Iris pigment epithelial cell (primary cell): ENCODE data around the gene RABGAP1L.
"Not testable (repeated sequence)": the region's sequence is repeated elsewhere in the genome, so short reads cannot be mapped to it uniquely, and the experiment has no call there.

Experiments
- DNase-seq: peaks from one replicate; pipeline ENCODE4 v3.0.0-alpha.2; 2011; ENCODE audit warnings: low read depth

RABGAP1L gene

GRCh38 chr1:174297351-174297750 is 138.0 kb downstream of the RABGAP1L start:
- no peak for DNase-seq

GRCh38 chr1:174301295-174302077 is 142.2 kb downstream of the RABGAP1L start:
- no peak for DNase-seq

GRCh38 chr1:174308604-174309003 is 149.3 kb downstream of the RABGAP1L start:
- no peak for DNase-seq

GRCh38 chr1:174309490-174309889 is 150.2 kb downstream of the RABGAP1L start:
- no peak for DNase-seq

- no peak for DNase-seq
These were observed 155.1 kb downstream of the RABGAP1L start for GRCh38 chr1:174314433-174314832.

- DNase-seq = no peak
These were observed 155.9 kb downstream of the RABGAP1L start for GRCh38 chr1:174315239-174315638.

- DNase-seq = not testable (repeated sequence)
These were observed 161.6 kb downstream of the RABGAP1L start for GRCh38 chr1:174320897-174321296.

GRCh38 chr1:174322202-174322862 is 163.0 kb downstream of the RABGAP1L start:
- no peak for DNase-seq

- no peak for DNase-seq
These were observed 165.2 kb downstream of the RABGAP1L start for GRCh38 chr1:174324493-174324892.

GRCh38 chr1:174324939-174325338 is 165.6 kb downstream of the RABGAP1L start:
- DNase-seq = no peak

GRCh38 chr1:174326278-174326677 is 167.0 kb downstream of the RABGAP1L start:
- DNase-seq = no peak

GRCh38 chr1:174333437-174333836 is 174.1 kb downstream of the RABGAP1L start:
- DNase-seq = no peak

- DNase-seq = no peak
These were observed 177.8 kb downstream of the RABGAP1L start for GRCh38 chr1:174337000-174337681.

GRCh38 chr1:174340404-174340803 is 181.1 kb downstream of the RABGAP1L start:
- not testable (repeated sequence) for DNase-seq

- no peak for DNase-seq
These were observed 184.8 kb downstream of the RABGAP1L start for GRCh38 chr1:174344162-174344561.

- DNase-seq = peak; percentile 62
These were observed 192.8 kb downstream of the RABGAP1L start for GRCh38 chr1:174352117-174352516.

GRCh38 chr1:174352883-174353608 is 193.7 kb downstream of the RABGAP1L start:
- DNase-seq = no peak

- DNase-seq = peak; percentile 16
These were observed 199.0 kb downstream of the RABGAP1L start for GRCh38 chr1:174358344-174358743.

GRCh38 chr1:174358786-174359453 is 199.6 kb downstream of the RABGAP1L start:
- DNase-seq = no peak

- DNase-seq = no peak
These were observed 200.1 kb downstream of the RABGAP1L start for GRCh38 chr1:174359454-174359805.

GRCh38 chr1:174364996-174365736 is 205.8 kb downstream of the RABGAP1L start:
- no peak for DNase-seq
